CD4-positive, alpha-beta T cell treated with Interleukin-12 subunit alpha and Interleukin-12 subunit beta, for 1 hour (primary cell): ENCODE data around the gene RASAL3.

Source experiments
- DNase-seq: peaks from one replicate; pipeline ENCODE4 v3.0.0-alpha.2; 2020

The RASAL3 gene

GRCh38 chr19:15448778-15449619, 15.3 kb downstream of the RASAL3 start:
- no peak for DNase-seq

- no peak for DNase-seq
These were observed 16.1 kb downstream of the RASAL3 start for GRCh38 chr19:15448044-15448777.

GRCh38 chr19:15447057-15447456, 17.3 kb downstream of the RASAL3 start:
- no peak for DNase-seq

- DNase-seq, result no peak
These were observed 18.5 kb downstream of the RASAL3 start for GRCh38 chr19:15445807-15446376.

- DNase-seq, result no peak
These were observed 19.1 kb downstream of the RASAL3 start for GRCh38 chr19:15445227-15445605.

- no peak for DNase-seq
These were observed 19.7 kb downstream of the RASAL3 start for GRCh38 chr19:15444505-15445226.

- no peak for DNase-seq
These were observed 20.5 kb downstream of the RASAL3 start for GRCh38 chr19:15443838-15444237.

GRCh38 chr19:15443325-15443724, 21.0 kb downstream of the RASAL3 start:
- no peak for DNase-seq

- no peak for DNase-seq
These were observed 22.0 kb downstream of the RASAL3 start for GRCh38 chr19:15442142-15442920.

- DNase-seq, result no peak
These were observed 23.0 kb downstream of the RASAL3 start for GRCh38 chr19:15441317-15441716.

GRCh38 chr19:15439821-15440641, 24.3 kb downstream of the RASAL3 start:
- DNase-seq, result no peak

- DNase-seq, result no peak
These were observed 25.1 kb downstream of the RASAL3 start for GRCh38 chr19:15439078-15439799.

- DNase-seq, result no peak
These were observed 25.8 kb downstream of the RASAL3 start for GRCh38 chr19:15438577-15438976.

- no peak for DNase-seq
These were observed 26.2 kb downstream of the RASAL3 start for GRCh38 chr19:15438124-15438496.

- DNase-seq, result no peak
These were observed 26.8 kb downstream of the RASAL3 start for GRCh38 chr19:15437355-15438123.

GRCh38 chr19:15436826-15437110, 27.6 kb downstream of the RASAL3 start:
- DNase-seq, result no peak

- DNase-seq, result no peak
These were observed 28.1 kb downstream of the RASAL3 start for GRCh38 chr19:15436012-15436825.

- DNase-seq, result no peak
These were observed 30.8 kb downstream of the RASAL3 start for GRCh38 chr19:15433519-15434069.
